Muscle of arm (tissue), 14 donors: ENCODE measurements around the gene NOSTRIN. TPM values are rescaled to one million over a fixed set of nuclear protein-coding genes. Genes with fewer than 3 reads are reported as not detected.
"Not testable (repeated sequence)": the region's sequence is repeated elsewhere in the genome, so short reads cannot be mapped to it uniquely, and the experiment has no call there.

Source experiments
- DNase-seq: peaks from one replicate; pipeline ENCODE4 v3.0.0-alpha.2; 2013
- long read RNA-seq, 11 donors: transcript quantifications; one replicate each; lab custom pipeline, GENCODE V29; 2026
- polyA plus RNA-seq, 12 donors: library from polyadenylated mRNA; unstranded; fragments of 120-200 nt; gene quantifications; one replicate each; pipeline ENCODE4 v1.2.1, GENCODE V29; 2013; ENCODE audit not compliant: insufficient read length in 12 of 12

The NOSTRIN gene, protein sequence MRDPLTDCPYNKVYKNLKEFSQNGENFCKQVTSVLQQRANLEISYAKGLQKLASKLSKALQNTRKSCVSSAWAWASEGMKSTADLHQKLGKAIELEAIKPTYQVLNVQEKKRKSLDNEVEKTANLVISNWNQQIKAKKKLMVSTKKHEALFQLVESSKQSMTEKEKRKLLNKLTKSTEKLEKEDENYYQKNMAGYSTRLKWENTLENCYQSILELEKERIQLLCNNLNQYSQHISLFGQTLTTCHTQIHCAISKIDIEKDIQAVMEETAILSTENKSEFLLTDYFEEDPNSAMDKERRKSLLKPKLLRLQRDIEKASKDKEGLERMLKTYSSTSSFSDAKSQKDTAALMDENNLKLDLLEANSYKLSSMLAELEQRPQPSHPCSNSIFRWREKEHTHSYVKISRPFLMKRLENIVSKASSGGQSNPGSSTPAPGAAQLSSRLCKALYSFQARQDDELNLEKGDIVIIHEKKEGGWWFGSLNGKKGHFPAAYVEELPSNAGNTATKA
- polyA plus RNA-seq = 10 to 100 TPM in 8 of 12 donors, 1 to 10 TPM in 3, not detected in 1; 6.3 to 26.7 (median 11.3) TPM
- long read RNA-seq, donor 1, partial matches to known transcripts = 0 of 13 reads
- long read RNA-seq, donor 1, other reads (novel, unspliced or antisense) = 10 of 13 reads
- long read RNA-seq, donor 2, partial matches to known transcripts = 0 of 11 reads
- long read RNA-seq, donor 2, other reads (novel, unspliced or antisense) = 10 of 11 reads
- long read RNA-seq, donor 3 = 0 reads
- long read RNA-seq, donor 4, partial matches to known transcripts = 0 of 5 reads
- long read RNA-seq, donor 4, other reads (novel, unspliced or antisense) = 5 of 5 reads
- long read RNA-seq, donor 5 = 0 reads
- long read RNA-seq, donor 6, partial matches to known transcripts = 0 of 1 reads
- long read RNA-seq, donor 6, other reads (novel, unspliced or antisense) = 0 of 1 reads
- long read RNA-seq, donor 7 = 0 reads
- long read RNA-seq, donor 8 = 0 reads
- long read RNA-seq, donor 9, partial matches to known transcripts = 0 of 7 reads
- long read RNA-seq, donor 9, other reads (novel, unspliced or antisense) = 7 of 7 reads
- long read RNA-seq, donor 10, partial matches to known transcripts = 0 of 1 reads
- long read RNA-seq, donor 10, other reads (novel, unspliced or antisense) = 0 of 1 reads
- long read RNA-seq, donor 11 = 0 reads

DNA sequence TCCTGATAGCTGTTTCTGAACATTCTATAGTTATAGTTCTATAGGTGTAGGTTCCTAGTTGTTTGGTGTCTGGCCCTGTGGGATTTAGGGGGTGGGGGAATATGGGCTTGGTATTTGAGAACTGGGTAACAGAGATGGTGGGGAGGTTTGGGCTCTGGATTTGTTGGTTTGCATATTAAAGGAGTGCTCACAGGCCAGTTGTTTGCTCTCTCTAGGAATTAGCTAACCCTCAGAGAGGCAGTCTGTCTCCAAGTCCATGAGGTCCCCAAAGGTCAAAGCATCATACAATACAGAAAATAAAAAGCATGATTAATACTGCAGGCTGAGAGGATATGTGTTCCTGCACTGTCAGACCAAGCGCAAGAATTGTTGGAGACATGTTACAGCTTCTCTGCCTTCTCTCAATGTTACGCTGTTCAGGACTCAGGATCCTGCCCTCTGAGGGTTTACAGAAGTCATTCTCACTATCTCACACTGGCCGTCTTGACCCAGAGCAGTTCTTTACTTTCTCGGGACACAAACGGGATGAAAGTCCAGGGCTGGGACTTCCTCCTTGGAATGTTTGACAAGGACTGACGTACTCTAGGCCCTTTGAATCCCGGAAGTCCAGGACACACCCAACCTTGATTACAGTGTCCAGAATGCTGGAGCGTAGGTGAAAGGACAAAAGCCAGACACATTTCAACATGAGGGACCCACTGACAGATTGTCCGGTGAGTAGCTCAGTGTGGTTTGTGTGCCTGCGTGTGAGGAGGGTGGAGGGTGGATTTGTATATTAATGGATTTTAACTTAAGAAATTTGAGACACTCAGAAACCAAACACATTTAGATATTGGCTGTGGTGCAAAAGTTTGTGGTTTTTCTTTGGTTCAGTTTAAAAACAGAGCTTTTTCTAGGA lies at the start of gene NOSTRIN:
NOSTRIN (plus strand) TSS at position 677 of the 898 bp plus-strand sequence; CDS start at position 687, 10 bp downstream.
- no peak for DNase-seq

DNA sequence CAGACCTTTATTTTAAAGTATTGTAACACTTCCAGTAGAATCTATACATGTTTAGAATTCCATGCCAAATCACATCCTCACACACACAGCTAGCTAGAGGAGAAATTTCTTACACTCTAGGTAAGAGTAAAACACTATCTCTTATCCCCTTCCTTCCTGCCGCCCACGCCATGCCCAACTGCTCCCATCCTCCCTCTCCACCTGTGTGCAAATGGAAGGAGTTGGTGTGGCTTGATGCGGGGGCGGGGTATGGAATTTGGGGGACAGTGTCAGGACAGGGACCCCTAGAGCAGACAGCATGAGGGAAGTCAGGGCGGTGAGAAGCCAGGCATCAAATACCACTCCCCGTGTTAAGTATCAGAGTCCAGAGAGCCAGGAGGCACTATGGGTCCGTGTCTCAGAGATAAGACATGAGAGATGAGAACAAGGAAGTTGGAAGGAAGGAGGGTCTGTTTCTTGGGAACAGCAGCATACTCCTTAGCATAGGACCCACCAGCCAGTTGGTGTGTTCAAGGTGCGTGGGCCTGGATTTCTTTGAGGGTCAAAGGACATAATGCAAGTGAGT lies 48.6 kb upstream of the NOSTRIN start:
- no peak for DNase-seq

DNA sequence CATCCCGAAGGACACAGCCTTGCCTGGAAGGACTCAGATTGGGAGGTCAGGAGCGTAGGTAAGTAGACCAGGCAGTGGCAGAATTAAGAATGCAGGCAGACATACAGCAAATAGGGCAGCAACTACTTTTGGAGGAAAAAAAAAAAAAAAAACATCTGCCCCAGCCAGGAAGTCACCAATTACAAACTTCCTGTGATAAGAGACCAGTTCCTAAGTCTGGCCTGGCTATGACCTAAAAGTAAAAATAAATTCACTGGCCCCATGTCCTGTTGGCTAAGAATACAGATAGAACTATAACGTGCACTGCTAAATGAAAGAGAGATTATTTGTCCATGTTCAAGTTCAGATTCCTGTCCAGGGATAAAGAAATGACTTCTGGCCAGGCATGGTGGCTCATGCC lies 45.2 kb upstream of the NOSTRIN start:
- DNase-seq = no peak

DNA sequence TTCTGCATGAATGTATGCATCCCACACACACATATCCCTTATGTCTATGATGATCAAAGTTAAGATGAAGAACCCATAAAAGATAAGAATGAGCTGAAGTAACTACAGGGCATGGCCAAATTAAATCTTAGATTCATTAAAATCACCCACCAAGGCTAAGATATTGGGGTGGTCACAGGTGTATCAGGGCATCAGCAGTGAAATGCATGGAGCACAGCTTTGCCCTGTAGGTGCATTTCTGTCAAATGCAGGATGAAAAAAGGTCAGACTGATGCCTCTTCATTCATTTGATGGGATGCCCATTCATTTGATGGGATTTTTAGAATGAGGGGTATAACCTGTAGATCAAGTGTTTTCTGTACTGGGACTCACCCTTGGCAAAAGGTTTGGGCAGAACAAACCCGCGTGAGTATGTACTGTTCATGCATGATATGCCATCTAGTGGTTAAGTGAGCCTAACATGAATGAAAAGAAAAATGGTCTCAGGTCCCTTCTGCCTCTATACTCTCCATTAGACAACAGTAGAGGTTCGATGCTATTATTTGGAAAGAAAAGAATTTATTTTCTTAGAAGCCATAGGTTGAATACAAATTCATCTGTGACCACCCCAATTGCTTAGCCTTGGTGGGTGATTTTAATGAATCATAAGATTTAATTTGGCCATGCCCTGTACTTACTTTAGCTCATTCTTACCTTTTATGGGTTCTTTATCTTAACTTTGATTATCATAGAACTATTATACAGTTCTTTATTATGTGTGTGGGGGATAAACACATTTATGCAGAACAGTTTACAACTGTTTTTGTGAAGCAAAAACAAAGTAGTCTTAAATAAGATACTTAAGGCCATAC lies 43.2 kb upstream of the NOSTRIN start:
- peak; percentile 50 for DNase-seq

DNA sequence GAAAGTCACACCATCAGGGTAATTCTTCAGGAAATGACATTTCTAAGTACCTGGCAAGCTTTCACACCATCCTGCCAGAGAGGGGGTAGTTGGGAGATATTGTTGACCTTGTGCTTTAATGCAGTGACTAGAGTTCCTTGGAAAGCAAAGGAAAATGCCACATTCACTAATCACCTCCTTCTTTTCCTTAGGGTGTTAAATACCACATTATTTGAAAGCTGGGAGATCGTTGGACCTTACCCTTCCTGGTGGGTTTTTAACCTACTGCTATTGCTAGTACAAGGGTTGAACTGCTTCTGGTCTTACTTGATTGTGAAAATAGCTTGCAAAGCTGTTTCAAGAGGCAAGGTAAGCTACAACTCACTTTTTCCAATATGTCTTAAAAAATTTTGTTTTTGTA lies 37.0 kb upstream of the NOSTRIN start:
- no peak for DNase-seq

DNA sequence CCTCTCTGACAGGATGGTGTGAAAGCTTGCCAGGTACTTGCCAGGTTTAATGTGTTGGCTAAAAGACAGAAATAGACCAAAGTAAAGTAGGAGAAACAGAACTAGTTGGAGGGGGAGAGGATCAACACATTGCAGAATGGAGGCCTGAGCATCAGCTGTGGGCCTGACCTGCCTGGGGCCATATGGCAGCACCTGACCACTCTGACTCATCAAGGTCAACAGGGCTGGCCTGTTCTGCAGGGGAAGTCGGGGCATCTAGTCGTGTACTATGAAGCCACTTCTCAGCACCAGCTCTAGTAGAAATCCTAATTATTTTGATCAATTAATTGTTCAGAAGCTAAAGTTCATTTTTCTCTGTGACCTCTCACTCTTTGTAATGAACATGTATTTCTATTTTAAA lies 35.8 kb upstream of the NOSTRIN start:
- DNase-seq = no peak

DNA sequence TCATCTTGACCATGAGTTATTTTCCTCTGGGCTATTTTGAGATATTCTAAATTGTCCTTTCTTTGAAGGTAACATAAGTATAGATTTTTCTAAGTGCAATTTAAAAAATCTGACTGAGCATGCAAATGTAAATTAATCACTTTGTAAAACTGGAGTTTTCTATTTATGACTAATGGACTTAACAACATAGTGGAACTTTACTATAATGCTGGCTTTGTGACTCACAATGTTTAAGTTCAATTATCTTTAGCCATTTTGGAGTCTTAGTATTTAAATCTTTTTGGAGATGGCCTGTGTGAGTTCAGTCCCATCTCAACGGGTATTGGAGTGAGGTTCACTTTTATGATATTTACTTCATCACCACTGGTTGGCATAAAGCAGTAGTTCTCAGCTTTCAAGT lies 35.2 kb upstream of the NOSTRIN start:
- no peak for DNase-seq

DNA sequence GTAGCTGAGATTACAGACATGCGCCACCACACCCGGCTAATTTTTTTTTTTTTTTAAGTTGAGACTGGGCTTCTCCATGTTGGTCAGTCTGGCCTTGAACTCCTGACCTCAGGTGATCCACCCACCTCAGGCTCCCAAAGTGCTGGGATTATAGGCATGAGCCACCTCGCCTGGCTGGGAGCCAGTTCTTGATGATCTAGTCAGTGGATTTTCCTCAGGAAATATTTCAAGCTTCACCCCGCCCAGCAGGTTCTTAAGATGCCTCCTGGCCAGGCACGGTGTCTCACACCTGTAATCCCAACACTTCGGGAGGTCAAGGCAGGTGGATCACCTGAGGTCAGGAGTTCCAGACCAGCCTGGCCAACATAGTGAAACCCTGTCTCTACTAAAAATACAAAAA lies 34.1 kb upstream of the NOSTRIN start:
- DNase-seq = not testable (repeated sequence)

DNA sequence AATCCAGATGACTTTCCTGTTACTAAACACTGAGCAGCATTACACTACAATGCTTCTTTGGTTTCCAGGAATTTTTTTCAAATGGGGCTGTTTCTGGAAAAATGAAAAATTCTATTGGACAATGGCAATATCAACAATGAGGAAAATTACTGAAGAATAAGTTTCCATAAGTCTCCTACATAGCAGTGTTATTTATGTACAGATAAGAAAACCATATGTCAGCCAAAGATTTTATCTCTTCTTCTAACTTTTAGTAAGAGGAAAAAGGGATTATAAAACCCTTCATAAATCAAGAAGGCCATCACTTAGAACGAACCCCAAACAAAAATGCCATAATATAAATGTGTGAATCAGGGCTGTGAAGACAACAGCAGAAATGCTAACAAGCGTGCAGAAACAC lies 31.6 kb upstream of the NOSTRIN start:
- no peak for DNase-seq

DNA sequence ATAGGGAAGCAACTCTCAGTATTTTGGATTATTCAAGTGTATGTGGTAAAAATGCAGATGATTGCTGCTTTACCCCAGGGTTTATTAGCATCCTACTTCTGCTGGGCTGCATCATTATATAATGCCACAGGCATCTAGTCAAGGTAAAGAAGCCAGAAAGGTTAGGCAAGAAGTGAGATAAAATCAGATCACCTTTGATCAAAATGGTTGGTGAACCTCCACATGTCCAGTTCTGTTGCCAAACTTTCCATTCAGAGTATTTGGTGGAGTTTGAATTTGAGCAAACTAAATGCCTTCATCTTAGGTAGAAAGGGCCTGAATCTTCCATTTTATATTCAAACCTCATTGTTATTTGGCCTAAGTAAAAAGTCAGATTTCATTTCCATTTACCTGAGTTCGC lies 29.7 kb upstream of the NOSTRIN start:
- no peak for DNase-seq

DNA sequence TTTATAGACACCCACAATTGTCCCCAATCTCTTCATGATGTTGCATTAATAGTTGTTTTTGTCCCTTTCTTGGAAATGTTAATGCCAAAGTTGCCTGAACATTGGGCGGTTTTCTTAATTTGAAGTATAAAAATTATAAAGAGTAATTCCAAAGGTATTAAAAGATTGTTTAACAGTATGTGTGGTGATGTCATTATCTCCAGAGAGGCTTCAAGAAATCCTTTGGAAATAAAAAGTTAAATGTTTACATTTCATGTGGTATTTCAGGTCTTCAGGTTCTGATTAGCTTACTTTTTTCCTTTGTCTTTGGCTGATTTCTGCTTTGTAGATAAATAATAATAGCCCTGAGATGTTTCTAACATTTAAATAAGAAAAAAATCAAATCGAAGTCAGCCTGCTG lies 29.3 kb upstream of the NOSTRIN start:
- no peak for DNase-seq

DNA sequence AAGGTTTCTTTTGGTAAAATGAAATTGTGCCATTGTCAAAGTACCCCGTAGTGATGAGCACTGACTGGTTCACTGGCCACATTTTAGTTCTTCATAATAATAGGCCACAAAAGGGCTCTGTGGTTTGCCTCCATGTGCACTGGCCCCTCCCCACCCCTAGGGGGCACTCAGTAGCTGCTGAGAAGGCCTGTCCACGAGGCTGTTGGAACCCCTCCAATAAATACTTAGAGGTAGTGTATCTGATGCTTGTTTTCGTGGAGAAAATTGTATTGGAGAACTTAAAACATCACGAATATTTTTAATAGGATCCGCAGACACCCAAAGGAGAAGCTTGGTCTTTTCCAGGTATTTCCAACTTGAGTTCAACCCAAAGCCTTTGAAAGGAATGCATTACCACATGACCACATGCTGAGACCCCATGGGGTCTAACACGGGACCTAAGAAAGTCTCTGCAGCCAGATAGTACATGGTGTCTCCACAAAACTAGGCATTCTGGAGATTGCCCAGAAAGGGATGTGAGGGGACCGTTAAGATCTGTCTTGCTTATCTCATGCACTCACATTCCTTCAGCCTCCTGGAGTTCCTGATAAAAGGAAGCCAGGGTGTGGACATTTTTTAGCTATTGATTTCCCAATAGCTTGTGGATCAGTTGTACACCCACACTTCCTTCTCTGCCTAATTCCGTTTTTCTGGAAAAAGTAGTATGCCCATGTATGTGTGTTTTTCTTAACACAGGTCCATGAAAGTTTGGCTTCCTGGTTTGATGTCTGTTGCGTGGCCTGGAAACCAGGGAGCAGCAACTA lies 28.5 kb upstream of the NOSTRIN start:
- no peak for DNase-seq

DNA sequence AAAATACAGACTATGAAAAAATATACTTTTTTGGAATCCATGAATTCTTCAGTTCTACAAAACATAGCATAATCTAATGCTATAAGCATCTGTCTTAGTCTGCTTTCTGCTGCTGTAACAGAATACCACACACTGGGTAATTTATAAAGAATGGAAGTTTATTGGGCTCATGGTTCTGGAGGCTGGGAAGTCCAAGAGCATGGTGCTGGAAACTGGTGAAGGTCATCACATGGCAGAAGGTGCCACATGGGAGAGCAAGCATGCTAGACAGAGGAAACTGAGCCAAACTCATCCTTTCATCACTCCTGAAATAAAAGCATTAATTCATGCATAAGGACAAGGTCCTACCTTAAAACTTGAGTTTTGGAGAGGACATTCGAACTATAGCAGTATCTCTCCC lies 26.6 kb upstream of the NOSTRIN start:
- no peak for DNase-seq

DNA sequence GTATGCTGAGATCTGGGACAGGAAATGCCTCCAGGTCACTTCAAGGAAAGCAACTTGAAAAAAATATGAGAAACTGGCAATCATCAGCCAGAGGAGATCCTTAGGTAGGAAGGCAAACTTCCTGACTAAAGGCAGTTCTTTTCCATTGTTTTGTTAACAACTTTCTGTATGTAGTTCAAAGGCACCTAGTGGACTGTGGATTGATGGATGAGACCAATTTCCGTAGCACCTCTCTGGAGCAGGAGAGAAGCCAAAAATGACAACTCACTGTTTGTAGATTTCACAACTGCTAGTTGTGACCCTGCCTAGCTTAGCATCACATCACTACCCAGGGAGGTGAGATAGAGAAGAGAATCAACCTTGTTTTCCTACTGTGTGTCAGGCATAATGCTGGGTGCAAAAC lies 21.8 kb upstream of the NOSTRIN start:
- no peak for DNase-seq

DNA sequence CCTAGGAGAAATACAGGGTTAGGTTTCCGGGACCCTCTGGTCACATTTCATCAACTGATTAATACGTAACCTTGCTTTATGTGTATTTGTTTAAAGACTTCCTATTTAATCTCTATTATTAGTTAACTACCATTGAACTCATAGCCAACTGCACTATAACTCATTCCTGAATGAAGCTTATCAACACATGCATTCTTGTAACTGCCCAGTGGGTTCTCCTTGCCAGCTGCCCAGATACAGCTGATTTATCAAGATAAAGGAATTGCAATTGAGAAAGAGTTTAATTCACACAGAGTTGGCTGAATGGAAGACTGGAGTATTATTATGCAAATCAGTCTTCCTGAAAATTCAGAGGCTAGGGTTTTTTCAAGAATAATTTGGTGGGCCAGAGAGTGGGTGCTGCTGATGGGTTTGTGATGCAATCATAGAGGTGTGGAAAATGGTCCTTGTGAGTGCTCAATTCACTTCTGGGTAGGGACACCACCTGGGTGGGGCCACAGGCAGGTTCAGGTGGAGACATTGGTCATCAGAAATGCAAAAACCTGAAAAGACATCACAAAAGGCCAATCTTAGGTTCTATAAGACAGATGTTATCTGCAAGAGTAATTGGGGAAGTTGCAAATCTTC lies 21.1 kb upstream of the NOSTRIN start:
- no peak for DNase-seq

DNA sequence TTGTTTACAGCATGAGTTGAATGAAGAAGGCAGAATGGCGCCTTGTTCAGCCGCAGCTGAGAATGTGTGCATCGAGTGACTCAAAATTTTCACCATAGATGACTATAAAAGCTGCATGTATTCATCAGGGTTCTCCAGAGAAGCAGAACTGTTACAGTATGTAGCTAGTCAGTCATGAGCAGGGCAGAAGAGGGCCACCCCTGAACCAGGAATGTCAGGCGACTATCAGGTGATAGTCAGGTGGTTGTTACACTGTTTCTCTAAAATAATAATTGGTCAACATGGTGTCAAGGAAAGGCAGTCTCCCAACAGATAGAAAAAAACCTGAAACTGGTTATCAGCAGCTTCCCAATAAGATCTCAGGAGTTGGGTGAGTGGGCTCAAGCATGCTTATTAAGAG lies 20.2 kb upstream of the NOSTRIN start:
- DNase-seq = no peak

DNA sequence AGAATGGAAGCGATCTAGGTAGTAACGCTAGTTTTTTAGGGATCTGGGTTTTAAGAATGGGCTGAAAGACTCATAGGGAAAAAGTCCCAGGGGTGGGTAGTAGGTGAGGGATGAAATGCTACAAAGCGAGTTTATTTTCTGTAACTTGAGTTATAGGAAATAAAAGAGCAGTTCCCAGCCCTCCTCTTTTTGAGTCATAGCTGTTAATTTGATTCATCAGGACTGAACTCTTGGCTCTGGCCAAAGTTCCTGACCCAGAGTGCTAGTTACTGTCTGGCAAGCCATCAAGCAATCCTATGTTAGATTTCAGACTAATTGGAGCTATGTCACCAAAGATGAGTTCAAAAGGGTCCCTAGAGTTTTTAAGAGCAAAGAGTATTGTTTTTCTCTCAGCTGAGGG lies 17.4 kb upstream of the NOSTRIN start:
- no peak for DNase-seq

DNA sequence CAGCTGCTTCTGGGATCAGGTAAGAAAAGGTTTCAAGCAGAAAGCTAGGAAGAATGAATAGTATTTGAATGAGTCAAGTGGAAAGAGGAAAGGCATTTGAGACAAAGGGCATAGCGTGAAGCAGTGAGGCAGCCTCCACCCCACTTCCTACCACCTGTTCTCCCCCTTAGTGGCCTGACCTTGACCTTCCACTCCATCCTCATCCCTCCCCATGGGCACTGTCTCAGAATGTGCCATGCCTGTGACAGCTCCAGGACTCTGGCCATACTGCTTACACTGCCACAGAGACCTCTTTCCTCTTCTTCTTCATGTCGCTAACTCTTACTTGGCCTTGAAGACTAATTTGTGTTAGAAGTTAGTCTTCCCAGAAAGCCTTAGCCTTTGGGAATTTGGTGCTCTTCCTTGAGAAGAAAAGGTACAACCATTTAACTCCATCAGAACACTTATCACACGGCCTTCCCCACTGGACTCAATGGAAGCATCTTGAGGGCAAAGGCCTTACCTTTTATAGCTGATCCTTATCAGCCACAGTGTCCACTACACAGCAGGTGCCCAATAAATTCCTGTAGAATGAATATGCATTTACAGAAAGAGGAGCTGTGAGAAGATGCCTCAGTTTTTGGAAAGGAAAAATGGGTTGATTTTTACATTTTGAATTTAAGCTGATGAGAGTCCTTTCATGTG lies 15.2 kb upstream of the NOSTRIN start:
- DNase-seq = no peak
